A549 (cell line): ENCODE data around the gene SPOP.

ENCODE experiments used
- EP300 ChIP-seq, 2 experiments: fragments of >200 bp; sonication (Bioruptor Twin); formaldehyde crosslinking; IDR thresholded peaks; 2 replicates in 1 of 2; 3 replicates in 1 of 2; pipeline ENCODE4 v1.6.1; 2016 to 2017
- FOSB ChIP-seq: fragments of 250-450 bp; sonication (Bioruptor Pico); IDR thresholded peaks from 2 replicates; pipeline ENCODE4 v1.5.0; 2020; ENCODE audit warnings: mild to moderate bottlenecking, moderate library complexity
- HDAC2 ChIP-seq: fragments of 200-600 bp; sonication (generic); IDR thresholded peaks from 2 replicates; pipeline ENCODE4 v1.6.1; 2016
- MAFK ChIP-seq: fragments of 450-650 bp; IDR thresholded peaks from 2 replicates; pipeline ENCODE4 v1.6.1; 2014; ENCODE audit not compliant: partially characterized antibody
- POLR2A ChIP-seq: IDR thresholded peaks from 2 replicates; pipeline ENCODE4 v1.6.1; 2012; ENCODE audit warnings: mild to moderate bottlenecking, low read length
- SMC3 ChIP-seq: fragments of >200 bp; sonication (Bioruptor Twin); formaldehyde crosslinking; IDR thresholded peaks from 3 replicates; pipeline ENCODE4 v1.6.1; 2018; ENCODE audit warnings: inconsistent platforms
- TF ChIP-seq, protein P1 (sequence below): fragments of 200-600 bp; sonication (generic); IDR thresholded peaks from 2 replicates; pipeline ENCODE4 v1.6.1; 2016; ENCODE audit warnings: antibody characterized with exemption, mild to moderate bottlenecking, moderate library complexity
- TF ChIP-seq, protein P2 (sequence below): fragments of >200 bp; sonication (Bioruptor Twin); formaldehyde crosslinking; IDR thresholded peaks from 3 replicates; pipeline ENCODE4 v1.5.1; 2016
- TF ChIP-seq, protein P3 (sequence below): IDR thresholded peaks from 2 replicates; pipeline ENCODE4 v1.6.1; 2012
- TF ChIP-seq, protein P4 (sequence below): IDR thresholded peaks from 2 replicates; pipeline ENCODE4 v1.6.1; 2012; ENCODE audit warnings: low read depth, borderline replicate concordance

DNA sequence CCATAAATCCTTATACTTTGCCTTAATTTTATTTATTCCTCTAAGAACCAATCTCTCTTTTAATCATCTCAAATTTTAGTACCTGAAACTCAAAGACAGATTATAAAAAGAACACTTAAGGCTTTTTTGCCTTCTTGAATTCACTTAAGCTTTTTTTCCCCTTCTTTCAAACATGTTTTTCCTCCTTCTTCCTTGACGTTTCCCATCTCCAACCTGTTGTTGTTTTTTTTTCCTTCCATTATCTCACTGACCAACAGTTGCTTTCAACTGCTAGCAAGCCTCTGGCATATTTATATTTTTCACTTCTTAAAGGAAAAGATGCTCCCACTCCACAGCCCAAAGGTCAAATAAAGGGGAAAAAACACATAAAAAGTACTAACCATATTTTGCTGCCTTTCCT lies 32.2 kb downstream of the SPOP start:
- TF ChIP-seq MAFK (no peak), SMC3 (no peak), POLR2A (no peak), FOSB (no peak), HDAC2 (no peak), EP300 (IDR thresholded peaks at IDR 0.05) (no peak)
- TF ChIP-seq, protein P1, sequence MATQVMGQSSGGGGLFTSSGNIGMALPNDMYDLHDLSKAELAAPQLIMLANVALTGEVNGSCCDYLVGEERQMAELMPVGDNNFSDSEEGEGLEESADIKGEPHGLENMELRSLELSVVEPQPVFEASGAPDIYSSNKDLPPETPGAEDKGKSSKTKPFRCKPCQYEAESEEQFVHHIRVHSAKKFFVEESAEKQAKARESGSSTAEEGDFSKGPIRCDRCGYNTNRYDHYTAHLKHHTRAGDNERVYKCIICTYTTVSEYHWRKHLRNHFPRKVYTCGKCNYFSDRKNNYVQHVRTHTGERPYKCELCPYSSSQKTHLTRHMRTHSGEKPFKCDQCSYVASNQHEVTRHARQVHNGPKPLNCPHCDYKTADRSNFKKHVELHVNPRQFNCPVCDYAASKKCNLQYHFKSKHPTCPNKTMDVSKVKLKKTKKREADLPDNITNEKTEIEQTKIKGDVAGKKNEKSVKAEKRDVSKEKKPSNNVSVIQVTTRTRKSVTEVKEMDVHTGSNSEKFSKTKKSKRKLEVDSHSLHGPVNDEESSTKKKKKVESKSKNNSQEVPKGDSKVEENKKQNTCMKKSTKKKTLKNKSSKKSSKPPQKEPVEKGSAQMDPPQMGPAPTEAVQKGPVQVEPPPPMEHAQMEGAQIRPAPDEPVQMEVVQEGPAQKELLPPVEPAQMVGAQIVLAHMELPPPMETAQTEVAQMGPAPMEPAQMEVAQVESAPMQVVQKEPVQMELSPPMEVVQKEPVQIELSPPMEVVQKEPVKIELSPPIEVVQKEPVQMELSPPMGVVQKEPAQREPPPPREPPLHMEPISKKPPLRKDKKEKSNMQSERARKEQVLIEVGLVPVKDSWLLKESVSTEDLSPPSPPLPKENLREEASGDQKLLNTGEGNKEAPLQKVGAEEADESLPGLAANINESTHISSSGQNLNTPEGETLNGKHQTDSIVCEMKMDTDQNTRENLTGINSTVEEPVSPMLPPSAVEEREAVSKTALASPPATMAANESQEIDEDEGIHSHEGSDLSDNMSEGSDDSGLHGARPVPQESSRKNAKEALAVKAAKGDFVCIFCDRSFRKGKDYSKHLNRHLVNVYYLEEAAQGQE: no peak
- TF ChIP-seq, protein P2, sequence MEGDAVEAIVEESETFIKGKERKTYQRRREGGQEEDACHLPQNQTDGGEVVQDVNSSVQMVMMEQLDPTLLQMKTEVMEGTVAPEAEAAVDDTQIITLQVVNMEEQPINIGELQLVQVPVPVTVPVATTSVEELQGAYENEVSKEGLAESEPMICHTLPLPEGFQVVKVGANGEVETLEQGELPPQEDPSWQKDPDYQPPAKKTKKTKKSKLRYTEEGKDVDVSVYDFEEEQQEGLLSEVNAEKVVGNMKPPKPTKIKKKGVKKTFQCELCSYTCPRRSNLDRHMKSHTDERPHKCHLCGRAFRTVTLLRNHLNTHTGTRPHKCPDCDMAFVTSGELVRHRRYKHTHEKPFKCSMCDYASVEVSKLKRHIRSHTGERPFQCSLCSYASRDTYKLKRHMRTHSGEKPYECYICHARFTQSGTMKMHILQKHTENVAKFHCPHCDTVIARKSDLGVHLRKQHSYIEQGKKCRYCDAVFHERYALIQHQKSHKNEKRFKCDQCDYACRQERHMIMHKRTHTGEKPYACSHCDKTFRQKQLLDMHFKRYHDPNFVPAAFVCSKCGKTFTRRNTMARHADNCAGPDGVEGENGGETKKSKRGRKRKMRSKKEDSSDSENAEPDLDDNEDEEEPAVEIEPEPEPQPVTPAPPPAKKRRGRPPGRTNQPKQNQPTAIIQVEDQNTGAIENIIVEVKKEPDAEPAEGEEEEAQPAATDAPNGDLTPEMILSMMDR: no peak
- TF ChIP-seq, protein P3, sequence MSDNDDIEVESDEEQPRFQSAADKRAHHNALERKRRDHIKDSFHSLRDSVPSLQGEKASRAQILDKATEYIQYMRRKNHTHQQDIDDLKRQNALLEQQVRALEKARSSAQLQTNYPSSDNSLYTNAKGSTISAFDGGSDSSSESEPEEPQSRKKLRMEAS: no peak
- TF ChIP-seq, protein P4, sequence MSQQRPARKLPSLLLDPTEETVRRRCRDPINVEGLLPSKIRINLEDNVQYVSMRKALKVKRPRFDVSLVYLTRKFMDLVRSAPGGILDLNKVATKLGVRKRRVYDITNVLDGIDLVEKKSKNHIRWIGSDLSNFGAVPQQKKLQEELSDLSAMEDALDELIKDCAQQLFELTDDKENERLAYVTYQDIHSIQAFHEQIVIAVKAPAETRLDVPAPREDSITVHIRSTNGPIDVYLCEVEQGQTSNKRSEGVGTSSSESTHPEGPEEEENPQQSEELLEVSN: no peak
